Stimulated activated naive CD8-positive, alpha-beta T cell treated with anti-CD3 and anti-CD28 coated beads, Interleukin-15, Interleukin-2, amounts not matched to agents 100 U/mL and 50 U/mL, for 24 hours (primary cell): ENCODE data around the gene PTPN12.

ENCODE experiments used
- ATAC-seq: fragments of 150-1000 bp; cut with Tn5 transposase; one replicate; pipeline ENCODE4 v1.10.0; 2021
- DNase-seq: peaks from one replicate; pipeline ENCODE4 v3.0.0; 2021

PTPN12 gene

GRCh38 chr7:77665161-77665560 lies 128.1 kb downstream of the PTPN12 start:
- DNase-seq (no peak), ATAC-seq (no peak)

GRCh38 chr7:77667459-77668086 lies 130.5 kb downstream of the PTPN12 start:
- ATAC-seq (no peak), DNase-seq (no peak)

- DNase-seq (no peak), ATAC-seq (peak; percentile 59)
Observed at GRCh38 chr7:77674878-77675277, 137.8 kb downstream of the PTPN12 start.

- ATAC-seq: no peak
- DNase-seq: no peak
Observed at GRCh38 chr7:77679608-77680007, 142.5 kb downstream of the PTPN12 start.

GRCh38 chr7:77680266-77680665 lies 143.2 kb downstream of the PTPN12 start:
- DNase-seq (no peak), ATAC-seq (no peak)

- no peak for DNase-seq
- no peak for ATAC-seq
Observed at GRCh38 chr7:77684030-77684429, 146.9 kb downstream of the PTPN12 start.

- ATAC-seq (no peak), DNase-seq (no peak)
Observed at GRCh38 chr7:77685233-77685632, 148.1 kb downstream of the PTPN12 start.

GRCh38 chr7:77687100-77687746 lies 150.1 kb downstream of the PTPN12 start:
- ATAC-seq: no peak
- DNase-seq: no peak

GRCh38 chr7:77687747-77688144 lies 150.7 kb downstream of the PTPN12 start:
- DNase-seq (peak; percentile 14), ATAC-seq (peak; percentile 65)
